ENCODE results near the gene KANTR.

The KANTR gene

GRCh38 chrX:53084863-53085262 lies 9.1 kb upstream of the KANTR start:
- TF ChIP-seq RAD21 (IDR thresholded peaks at IDR 0.05; ENCODE audit: low read depth) (no peak), EP300 (IDR thresholded peaks at IDR 0.05; ENCODE audit: borderline replicate concordance) (no peak), CEBPB (IDR thresholded peaks at IDR 0.05) (no peak), FOXM1 (IDR thresholded peaks at IDR 0.05; ENCODE audit: borderline replicate concordance, low read depth) (no peak)
- TF ChIP-seq, protein P1, sequence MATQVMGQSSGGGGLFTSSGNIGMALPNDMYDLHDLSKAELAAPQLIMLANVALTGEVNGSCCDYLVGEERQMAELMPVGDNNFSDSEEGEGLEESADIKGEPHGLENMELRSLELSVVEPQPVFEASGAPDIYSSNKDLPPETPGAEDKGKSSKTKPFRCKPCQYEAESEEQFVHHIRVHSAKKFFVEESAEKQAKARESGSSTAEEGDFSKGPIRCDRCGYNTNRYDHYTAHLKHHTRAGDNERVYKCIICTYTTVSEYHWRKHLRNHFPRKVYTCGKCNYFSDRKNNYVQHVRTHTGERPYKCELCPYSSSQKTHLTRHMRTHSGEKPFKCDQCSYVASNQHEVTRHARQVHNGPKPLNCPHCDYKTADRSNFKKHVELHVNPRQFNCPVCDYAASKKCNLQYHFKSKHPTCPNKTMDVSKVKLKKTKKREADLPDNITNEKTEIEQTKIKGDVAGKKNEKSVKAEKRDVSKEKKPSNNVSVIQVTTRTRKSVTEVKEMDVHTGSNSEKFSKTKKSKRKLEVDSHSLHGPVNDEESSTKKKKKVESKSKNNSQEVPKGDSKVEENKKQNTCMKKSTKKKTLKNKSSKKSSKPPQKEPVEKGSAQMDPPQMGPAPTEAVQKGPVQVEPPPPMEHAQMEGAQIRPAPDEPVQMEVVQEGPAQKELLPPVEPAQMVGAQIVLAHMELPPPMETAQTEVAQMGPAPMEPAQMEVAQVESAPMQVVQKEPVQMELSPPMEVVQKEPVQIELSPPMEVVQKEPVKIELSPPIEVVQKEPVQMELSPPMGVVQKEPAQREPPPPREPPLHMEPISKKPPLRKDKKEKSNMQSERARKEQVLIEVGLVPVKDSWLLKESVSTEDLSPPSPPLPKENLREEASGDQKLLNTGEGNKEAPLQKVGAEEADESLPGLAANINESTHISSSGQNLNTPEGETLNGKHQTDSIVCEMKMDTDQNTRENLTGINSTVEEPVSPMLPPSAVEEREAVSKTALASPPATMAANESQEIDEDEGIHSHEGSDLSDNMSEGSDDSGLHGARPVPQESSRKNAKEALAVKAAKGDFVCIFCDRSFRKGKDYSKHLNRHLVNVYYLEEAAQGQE (IDR thresholded peaks at IDR 0.05; ENCODE audit: low read depth), result no peak

DNA sequence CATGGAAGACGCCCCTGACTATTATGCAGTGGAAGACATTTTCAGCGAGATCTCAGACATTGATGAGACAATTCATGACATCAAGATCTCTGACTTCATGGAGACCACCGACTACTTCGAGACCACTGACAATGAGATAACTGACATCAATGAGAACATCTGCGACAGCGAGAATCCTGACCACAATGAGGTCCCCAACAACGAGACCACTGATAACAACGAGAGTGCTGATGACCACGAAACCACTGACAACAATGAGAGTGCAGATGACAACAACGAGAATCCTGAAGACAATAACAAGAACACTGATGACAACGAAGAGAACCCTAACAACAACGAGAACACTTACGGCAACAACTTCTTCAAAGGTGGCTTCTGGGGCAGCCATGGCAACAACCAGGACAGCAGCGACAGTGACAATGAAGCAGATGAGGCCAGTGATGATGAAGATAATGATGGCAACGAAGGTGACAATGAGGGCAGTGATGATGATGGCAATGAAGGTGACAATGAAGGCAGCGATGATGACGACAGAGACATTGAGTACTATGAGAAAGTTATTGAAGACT lies 8.2 kb upstream of the KANTR start:
- TF ChIP-seq TCF12 (IDR thresholded peaks at IDR 0.05; ENCODE audit: low read depth) (no peak), TAF1 (IDR thresholded peaks at IDR 0.05; ENCODE audit: low read depth) (no peak), EP300 (IDR thresholded peaks at IDR 0.05; ENCODE audit: borderline replicate concordance) (no peak), ZBTB7A (IDR thresholded peaks at IDR 0.05; ENCODE audit: low read depth) (no peak), CEBPB (IDR thresholded peaks at IDR 0.05) (no peak), TEAD4 (IDR thresholded peaks at IDR 0.05) (no peak), USF1 (IDR thresholded peaks at IDR 0.05) (no peak)
- TF ChIP-seq, protein P1 (IDR thresholded peaks at IDR 0.05; ENCODE audit: low read depth), result no peak

- TF ChIP-seq EGR1 (IDR thresholded peaks at IDR 0.05) (no peak), TEAD4 (IDR thresholded peaks at IDR 0.05) (no peak), NFIC (IDR thresholded peaks at IDR 0.05) (no peak), CREB1 (IDR thresholded peaks at IDR 0.05; ENCODE audit: low read depth) (no peak), YY1 (IDR thresholded peaks at IDR 0.05; ENCODE audit: low read depth) (no peak), ZBTB7A (IDR thresholded peaks at IDR 0.05; ENCODE audit: low read depth) (no peak), TCF12 (IDR thresholded peaks at IDR 0.05; ENCODE audit: low read depth) (no peak), CEBPB (IDR thresholded peaks at IDR 0.05) (no peak), FOXM1 (IDR thresholded peaks at IDR 0.05; ENCODE audit: borderline replicate concordance, low read depth) (no peak), TAF1 (IDR thresholded peaks at IDR 0.05; ENCODE audit: low read depth) (no peak), USF1 (IDR thresholded peaks at IDR 0.05) (no peak), EP300 (IDR thresholded peaks at IDR 0.05; ENCODE audit: borderline replicate concordance) (no peak), RAD21 (IDR thresholded peaks at IDR 0.05; ENCODE audit: low read depth) (no peak)
- TF ChIP-seq, protein P2, sequence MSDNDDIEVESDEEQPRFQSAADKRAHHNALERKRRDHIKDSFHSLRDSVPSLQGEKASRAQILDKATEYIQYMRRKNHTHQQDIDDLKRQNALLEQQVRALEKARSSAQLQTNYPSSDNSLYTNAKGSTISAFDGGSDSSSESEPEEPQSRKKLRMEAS (IDR thresholded peaks at IDR 0.05), result no peak
- TF ChIP-seq, protein P1 (IDR thresholded peaks at IDR 0.05; ENCODE audit: low read depth), result no peak
Measured at GRCh38 chrX:53086464-53086863, 7.5 kb upstream of the KANTR start.

DNA sequence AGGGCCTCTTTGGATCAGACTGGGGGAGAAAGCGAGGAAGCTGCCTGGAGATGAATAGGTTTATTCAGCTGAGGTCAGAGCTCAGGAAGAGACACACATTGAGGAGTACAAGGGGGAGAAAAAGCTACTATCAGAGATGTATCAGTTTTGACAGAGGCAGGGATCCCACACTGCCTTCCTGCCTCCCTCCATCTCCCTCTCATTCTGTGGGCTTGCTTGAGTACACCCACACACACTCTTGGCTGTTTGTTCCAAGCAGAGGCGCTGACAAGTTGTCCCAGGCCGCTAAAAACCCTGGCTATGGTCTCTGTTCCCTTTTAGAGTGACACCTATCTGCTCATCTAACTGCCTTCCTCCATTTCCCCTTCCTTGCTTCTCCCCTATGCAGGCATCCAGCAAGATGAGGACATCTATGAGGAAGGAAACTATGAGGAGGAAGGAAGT lies 6.5 kb upstream of the KANTR start:
- TF ChIP-seq FOXM1 (IDR thresholded peaks at IDR 0.05; ENCODE audit: borderline replicate concordance, low read depth) (no peak), YY1 (IDR thresholded peaks at IDR 0.05; ENCODE audit: low read depth) (no peak), NFIC (IDR thresholded peaks at IDR 0.05) (no peak), CREB1 (IDR thresholded peaks at IDR 0.05; ENCODE audit: low read depth) (no peak), CEBPB (IDR thresholded peaks at IDR 0.05) (no peak), TCF12 (IDR thresholded peaks at IDR 0.05; ENCODE audit: low read depth) (no peak), ZBTB7A (IDR thresholded peaks at IDR 0.05; ENCODE audit: low read depth) (no peak), RAD21 (IDR thresholded peaks at IDR 0.05; ENCODE audit: low read depth) (no peak), TAF1 (IDR thresholded peaks at IDR 0.05; ENCODE audit: low read depth) (no peak), EP300 (IDR thresholded peaks at IDR 0.05; ENCODE audit: borderline replicate concordance) (no peak), EGR1 (IDR thresholded peaks at IDR 0.05) (no peak), USF1 (IDR thresholded peaks at IDR 0.05) (no peak), TEAD4 (IDR thresholded peaks at IDR 0.05) (no peak)
- TF ChIP-seq, protein P1 (IDR thresholded peaks at IDR 0.05; ENCODE audit: low read depth), result no peak
- TF ChIP-seq, protein P2 (IDR thresholded peaks at IDR 0.05), result no peak

All from Ishikawa (cell line).